NOMO-1 treated with DMSO at 0.1 percent for 48 hours (cell line): ENCODE data around the gene FCGR3A.
"Not testable (repeated sequence)": the region's sequence is repeated elsewhere in the genome, so short reads cannot be mapped to it uniquely, and the experiment has no call there.

ENCODE experiments used
- DNase-seq: peaks from one replicate; lab custom pipeline; 2025; ENCODE audit not compliant: unreplicated experiment; lab: John Stamatoyannopoulos, UW

The FCGR3A gene

DNA sequence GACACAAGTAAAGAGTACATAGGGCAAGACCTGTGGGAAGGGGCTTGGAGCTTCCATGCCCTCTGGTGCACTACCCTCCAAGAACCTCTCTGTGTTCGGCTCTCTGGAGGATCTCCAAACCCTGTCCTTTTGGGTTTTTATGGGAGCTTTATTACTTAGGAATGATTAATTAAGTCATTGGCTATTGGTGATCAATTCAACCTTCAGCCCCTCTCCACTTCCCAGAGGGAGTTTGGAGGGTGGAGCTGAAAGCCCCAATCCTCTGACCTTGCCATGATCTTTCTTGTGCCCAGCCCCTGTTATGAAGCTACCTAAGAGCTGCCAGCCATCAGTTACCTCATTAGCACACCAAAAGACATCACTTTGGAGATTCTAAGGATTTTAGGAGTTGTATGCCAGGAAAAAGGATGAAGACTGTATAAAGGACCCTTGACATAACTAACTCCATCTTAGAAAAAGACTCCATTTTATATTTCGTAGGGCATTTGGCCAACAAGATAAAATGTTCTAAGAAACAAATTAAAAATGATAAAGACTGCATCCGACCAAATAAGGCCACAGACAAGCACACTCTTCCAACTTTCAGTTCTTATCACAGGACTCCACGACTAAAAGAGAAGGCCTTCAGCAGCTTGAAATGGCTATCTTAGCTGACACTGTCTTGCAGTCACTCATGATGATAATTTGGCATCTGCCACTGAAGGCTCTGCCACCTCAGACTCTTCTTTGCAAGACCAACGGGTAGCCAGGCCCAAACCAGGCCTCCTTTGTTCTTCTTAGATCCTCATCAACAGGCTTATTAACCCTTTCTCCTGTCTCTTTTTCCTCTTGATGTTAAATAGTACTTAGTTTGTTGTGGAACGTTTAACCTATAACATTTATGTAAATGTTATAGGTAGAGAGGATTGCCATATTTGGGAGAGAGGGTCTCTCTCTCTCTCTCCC lies 8.2 kb upstream of the FCGR3A start:
- not testable (repeated sequence) for DNase-seq

DNA sequence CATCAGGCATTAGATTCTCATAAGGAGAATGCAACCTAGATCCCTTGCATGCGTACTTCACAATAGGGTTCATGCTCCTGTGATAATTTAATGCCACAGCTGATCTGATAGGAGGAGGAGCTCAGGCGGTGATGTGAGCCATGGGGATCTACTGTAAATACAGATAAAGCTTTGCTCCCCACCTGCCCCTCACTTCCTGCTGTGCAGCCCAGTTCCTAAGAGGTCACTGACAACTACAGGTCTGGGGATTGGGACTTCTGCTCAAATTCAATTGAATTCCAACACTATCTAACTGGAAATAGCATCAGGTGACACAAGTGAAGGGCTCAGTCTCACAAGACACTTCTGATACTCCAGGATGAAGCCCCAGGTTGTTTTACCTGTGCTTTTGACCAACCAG lies 7.4 kb upstream of the FCGR3A start:
- not testable (repeated sequence) for DNase-seq

DNA sequence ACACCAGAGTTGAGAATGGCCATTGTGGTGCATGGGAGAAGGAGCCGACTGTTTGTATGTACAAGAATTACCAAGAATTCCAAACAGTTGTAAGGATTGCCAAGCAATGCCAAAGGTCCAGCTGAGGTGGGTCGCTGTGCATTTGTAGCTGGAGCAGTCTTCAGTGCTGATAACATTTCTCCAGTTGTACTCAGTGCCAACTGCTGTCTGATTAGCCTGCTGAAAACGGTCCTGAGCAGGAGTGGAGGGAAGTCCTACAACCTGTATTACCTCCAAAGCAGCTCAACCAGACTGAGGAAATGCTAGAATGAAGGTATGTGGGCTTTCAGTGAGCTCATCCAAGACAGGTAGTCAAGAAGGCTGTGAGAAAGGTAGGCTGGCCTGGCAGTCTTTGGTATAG lies 6.5 kb upstream of the FCGR3A start:
- DNase-seq = not testable (repeated sequence)

DNA sequence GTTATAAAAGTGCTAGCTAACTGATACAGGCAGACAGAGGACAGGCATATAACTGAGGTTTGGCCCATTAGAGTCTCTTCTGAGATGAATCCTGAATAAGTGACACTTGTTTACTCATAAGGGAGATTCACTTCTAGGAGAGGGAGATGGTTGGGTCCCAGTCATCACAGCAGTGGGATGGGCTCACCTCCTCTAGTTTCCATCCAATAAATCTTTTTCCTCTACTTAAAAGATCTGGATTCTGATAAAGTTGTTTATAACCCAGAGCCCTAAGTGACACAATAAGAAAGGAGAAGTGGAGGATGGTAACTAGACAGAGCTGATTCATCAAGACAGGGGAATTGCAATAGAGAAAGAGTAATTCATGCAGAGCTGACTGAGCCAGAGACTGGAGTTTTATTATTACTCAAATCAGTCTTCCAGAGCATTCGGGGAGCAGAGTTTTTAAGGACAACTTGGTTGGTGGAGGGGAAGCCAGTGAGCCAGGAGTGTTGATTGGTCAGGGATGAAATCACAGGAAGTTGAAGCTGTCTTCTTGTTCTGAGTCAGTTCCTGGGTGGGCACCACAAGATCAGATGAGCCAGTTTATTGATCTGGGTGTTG lies 5.3 kb upstream of the FCGR3A start:
- peak; percentile 19 for DNase-seq

DNA sequence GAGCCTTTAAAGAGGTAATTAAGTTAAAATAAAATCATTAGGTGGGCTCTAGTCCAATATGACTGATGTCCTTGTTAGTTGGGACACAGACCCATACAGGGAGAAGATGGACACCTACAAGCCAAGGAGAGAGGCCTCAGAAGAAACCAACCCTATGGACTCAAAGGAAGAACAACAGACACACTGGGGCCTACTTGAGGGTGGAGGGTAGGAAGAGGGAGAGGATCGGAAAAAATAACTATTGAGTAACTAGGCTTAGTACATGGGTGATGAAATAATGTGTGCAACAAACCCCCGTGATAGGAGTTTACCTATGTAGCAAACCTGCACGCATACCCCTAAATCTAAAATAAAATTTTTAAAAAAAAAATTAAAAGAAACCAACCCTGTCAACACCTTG lies 4.7 kb upstream of the FCGR3A start:
- DNase-seq = not testable (repeated sequence)

DNA sequence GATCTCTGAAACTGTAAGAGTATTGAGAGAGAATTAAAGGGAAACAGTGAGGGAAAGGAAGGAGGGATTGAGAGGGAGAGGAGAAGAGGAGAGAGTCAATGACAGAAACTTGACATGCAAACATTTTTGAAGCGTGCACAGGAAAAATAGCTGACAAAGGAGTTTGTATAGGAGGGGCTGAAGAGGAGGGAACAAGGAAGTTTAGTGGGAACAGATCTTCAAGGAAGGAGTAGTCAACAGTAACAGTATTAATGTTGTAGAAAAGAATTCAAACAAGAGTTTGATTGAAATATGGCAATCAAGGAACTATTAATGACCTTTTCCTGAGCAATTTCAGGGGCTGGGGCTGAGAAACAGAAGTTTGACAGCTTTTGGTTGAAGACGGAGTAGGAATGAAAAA lies 4.0 kb upstream of the FCGR3A start:
- not testable (repeated sequence) for DNase-seq

DNA sequence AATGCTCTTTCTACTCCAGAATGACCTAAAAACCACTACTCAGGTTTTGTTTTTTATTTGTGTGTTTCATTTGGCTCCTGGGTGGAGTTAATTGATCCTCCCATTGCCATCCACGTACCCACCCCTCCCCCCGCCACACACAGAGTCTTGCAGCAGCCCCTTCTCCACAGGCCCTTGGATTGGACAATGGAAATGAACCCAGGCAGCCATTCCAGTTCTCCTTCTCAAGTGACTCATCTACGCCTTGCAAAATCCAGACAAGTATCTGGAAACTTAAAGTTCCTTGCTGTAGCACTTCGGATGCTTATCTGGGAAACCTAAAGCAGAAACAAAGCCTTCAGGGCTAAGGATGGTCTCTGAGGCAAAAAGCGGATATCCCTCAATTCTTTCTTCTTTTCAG lies 1.3 kb upstream of the FCGR3A start:
- not testable (repeated sequence) for DNase-seq

DNA sequence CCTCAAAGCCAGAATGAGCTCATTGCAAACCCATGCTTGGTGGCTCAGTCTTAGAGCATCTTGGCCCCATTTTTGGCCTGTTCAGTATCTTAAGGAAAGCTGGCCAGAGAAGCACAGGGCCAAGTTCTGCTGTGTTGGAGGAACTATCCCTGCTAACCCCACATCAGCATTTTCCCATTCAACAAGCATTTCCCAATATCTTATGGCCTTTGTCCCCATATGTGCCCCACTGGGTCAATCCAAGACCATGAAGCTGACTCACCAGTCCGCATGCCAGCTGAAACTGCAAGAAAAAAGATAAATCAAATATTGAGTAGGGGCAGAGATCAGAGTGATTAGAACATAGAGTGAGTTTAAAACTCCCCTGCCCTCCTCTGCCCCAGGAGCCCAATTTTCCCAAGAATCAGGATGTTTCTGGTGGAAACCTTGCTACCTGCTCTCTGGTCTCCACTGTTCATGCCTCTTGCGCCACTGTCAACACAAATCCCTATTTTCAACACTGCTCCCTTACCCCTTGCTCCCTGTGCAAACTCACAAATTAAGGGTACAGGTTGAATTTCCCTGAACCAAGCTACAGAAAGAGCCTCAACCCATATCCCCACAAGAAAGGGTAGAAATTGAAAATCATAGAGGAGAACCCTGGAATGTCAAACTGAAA lies 740 bp downstream of the FCGR3A start:
- DNase-seq = not testable (repeated sequence)

DNA sequence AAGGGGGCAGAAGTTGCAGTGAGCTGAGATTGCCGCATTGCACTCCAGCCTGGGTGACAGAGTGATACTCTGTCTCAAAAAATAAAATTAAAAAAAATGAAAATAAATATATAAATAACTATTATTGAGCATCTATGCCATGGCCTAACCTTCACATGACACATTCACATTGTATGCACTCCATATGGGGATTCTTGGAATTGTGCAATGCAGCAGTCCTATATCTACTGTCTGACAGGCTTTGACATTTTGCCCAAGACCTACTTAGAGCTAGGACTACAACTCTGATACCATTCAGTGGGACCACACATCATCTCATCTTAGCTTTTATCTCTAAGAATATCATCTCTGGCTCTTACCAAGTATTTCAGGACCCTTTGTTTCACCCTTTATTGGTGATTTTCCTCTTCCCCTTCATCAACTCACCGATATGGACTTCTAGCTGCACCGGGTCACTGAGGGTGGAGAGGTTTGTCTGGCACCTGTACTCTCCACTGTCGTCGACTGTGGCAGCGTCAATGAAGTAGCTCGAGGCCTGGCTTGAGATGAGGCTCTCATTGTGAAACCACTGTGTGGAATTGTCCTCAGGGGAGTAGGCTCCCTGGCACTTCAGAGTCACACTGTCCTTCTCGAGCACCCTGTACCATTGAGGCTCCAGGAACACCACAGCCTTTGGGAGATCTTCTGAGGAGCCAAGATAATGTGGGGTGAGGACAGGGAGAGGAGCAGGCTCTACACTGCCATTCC lies 1.4 kb downstream of the FCGR3A start:
- DNase-seq = not testable (repeated sequence)

DNA sequence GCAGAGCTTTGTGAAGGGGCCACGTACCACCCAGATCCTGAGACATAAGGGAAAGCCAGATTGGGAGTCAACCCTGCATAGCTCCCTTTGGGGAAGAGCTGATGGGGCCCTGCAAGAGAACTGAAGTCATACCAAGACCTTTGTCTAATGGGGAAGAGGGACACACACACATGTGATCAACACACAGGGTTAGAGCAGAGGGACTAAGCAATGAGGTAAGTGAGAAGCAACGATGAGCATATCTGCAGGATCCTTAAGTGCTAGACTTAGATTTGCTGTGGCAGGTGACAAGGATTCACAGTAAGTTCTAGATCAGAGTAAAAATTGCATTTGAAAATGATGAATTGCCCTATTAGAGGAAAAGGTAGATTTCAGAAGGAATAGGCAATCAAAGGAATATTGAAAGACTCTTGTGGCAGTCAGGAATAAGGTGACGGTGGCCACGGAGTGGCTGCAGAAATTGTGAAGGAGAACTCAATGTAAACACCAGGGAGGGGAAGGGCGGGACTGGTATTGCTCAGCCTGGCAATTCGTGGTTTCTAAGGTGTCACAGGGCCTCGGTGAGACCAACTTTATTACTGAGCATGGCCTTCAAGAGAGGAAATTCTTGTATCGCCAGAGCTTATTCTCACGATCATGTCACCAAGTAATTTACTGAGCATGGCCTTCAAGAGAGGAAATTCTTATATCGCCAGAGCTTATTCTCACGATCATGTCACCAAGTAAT lies 4.5 kb downstream of the FCGR3A start:
- peak; percentile 7 for DNase-seq

DNA sequence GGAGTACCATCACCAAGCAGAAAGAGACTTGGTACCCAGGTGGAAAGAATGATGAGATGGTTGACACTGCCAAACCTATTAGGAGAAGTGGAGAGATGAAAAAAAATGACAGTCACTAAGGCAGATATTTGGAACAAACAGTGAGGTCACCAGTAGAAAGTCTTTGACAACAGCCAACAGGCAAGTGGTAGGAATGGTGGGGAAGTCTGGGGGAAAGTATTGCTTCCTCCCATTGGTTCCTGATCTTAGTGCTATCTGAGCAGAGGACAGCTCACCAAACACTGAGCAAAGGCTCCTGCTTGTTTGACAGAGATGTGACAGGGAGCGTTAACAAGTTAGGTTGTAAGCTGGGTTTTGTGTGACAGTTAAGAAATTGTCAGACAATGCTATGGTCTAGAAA lies 6.5 kb downstream of the FCGR3A start:
- not testable (repeated sequence) for DNase-seq

DNA sequence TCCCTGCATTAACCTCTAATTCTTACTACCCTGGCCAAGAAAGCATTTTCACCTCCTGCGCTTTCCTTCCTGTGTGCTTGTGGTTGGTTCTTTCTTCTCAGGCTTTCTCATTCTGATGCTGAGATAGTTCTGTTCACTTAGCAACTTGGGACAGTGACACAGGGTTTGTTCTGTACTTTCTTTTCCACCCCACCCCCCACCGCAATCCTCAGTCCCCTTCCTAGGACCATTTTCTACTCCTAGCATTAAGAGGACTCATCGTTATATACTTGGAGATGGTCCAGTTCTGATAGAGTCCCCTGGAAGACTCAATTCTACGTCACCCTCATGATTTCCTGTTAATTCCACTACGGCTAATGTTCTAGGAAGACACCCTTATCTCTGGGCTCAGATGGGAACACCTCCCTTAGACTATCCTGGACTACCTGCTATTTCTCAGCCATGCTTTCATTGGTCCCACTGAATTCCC lies 7.5 kb downstream of the FCGR3A start:
- DNase-seq = not testable (repeated sequence)

DNA sequence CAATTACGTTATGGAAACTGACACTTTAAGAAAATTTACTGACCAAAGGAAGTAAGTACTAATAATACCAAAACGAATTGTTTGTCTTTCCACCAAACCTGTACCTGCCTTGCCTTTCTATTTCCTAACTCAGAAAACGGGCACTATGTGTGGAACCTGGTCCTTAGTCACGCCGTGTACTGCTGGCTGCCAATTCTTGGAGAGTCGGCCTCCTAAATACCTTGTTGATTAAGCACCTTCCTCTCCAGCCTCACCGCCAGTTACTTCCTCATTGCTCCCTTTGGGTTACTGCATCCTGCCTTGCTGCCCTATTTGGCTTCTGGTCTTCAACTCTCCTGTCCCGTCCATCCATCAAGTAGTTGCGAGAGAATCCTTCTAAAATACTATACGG lies 9.1 kb downstream of the FCGR3A start:
- DNase-seq = peak; percentile 47

DNA sequence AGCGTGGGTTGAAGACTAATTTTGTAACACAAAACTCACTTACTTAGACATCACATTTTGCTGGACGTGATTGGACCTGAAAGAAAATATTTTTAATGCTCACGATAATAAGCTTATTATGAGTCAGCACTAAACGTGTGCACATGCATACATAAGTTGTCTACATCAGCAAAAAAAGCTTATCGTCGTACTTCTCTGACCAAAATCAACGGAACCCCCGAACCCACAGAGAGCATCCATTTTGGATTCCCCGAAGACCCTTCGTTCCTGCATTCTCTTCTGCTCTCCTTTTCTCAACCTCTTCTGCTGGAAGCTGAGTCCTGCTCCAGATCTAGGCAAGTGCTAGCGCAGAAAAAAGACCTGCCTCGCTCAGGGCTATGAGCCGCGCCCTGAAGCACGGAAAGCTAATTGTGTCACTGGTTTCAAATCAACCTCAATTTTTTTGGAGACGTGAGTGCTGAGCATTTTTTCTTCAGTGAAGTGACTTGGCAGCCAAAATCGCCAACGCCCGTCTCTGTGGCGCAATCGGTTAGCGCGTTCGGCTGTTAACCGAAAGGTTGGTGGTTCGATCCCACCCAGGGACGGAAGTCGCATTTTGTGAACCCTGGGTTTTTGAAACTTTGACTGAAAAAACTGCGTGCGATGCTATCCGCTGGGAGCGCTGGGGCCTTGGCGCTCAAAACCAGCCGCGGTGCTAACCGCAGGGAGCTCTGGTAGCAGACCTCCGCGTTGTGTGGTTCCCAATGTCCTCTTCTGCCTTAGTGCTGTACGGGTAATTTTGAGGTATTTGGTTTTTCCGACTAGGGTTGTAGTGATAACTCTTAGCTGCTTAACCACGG lies 9.7 kb downstream of the FCGR3A start:
- peak; percentile 73 for DNase-seq

DNA sequence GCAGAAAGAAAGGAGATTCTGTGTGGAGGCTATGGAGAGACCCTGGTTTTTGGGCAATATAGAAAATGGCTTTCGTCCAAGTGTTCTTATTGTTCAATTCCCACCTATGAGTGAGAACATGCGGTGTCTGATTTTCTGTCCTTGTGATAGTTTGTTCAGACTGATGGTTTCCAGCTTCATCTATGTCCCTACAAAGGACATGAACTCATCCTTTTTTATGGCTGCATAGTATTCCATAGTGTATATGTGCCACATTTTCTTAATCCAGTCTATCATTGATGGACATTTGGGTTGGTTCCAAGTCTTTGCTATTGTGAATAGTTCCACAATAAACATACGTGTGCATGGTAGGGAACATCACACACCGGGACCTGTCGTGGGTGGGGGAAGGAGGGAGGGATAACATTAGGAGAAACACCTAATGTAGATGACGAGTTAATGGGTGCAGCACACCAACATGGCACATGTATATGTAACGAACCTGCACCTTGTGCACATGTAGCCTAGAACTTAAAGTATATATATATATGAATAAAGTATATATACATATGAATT lies 10.6 kb downstream of the FCGR3A start:
- not testable (repeated sequence) for DNase-seq

DNA sequence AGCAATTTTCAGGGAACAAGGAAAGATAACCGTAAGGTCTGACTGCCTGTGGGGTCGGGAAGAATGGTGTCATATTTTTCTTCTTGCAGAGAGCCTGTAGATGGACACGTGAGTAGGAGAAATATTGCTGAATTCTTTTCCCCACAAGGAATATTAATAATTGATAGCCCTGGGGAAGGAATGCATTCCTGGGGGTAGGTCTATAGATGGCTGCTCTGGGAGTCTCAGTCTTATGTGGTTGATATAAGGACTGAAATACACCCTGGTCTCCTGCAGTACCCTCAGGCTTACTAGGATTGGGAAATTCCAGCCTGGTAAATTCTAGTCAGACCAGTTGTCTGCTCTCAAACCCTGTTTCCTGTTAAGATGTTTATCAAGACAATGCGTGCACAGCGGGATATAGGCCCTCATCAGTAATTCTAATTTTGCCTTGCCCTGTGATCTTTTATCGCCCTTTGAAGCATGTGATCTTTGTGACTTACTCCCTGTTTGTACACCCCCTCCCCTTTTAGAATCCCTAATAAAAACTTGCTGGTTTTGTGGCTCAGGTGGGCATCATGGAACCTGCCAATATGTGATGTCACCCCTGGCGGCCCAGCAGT lies 12.4 kb downstream of the FCGR3A start:
- not testable (repeated sequence) for DNase-seq

DNA sequence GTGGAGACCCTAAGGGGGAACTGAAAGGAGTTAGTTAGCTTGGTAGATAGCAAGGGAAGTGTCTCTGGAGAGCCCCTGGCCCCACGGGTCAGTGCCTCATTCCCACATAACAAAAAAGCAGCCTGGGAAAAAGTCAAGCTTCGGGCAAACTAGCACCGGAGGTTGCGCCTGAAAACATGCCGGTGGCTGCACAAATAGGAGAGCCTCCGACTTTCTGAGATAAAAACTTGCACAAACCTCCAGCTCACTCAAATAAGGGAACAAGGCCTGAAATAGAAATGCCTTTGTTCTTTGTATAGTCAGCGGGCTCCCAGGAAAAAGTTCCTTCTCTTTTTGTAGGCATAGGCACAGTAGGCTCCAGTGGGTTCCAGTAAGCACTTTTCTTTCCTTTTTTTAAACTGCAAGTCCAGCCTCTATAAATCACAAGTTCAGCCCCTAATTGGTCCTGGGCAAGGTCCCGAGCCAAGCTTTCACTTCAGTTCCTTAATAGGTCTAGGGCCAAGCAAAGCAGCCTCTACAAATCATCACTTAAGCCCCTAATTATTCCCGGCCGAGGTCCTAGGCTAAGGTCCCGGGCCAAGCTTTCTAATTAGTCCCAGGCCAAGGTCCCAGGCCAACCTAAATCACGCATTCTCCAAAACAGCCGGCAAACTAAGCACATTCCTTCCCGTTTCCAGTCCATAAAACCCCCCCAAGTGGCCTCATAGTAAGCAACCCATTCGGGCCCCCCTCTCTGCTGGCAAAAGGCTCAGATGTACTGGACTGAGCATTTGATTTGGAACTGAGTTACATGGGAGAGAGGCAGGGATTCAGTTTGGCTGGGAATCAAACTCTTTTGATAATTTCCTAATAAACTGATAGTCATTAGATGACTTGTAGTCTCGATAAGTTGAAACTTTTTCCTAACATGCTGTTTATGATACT lies 16.7 kb downstream of the FCGR3A start:
- DNase-seq = peak; percentile 43
